Activated T-cell treated with anti-CD3 and anti-CD28 coated beads for 48 hours (primary cell): Measurements from ENCODE around the gene RIN3.

Experiments used
- DNase-seq: peaks from one replicate; pipeline ENCODE4 v3.0.0-alpha.2; 2020; ENCODE audit warnings: low read depth

RIN3 gene

GRCh38 chr14:92555465-92556111, 42.0 kb downstream of the RIN3 start:
- no peak for DNase-seq

GRCh38 chr14:92556255-92556741, 42.7 kb downstream of the RIN3 start:
- DNase-seq = no peak

DNA sequence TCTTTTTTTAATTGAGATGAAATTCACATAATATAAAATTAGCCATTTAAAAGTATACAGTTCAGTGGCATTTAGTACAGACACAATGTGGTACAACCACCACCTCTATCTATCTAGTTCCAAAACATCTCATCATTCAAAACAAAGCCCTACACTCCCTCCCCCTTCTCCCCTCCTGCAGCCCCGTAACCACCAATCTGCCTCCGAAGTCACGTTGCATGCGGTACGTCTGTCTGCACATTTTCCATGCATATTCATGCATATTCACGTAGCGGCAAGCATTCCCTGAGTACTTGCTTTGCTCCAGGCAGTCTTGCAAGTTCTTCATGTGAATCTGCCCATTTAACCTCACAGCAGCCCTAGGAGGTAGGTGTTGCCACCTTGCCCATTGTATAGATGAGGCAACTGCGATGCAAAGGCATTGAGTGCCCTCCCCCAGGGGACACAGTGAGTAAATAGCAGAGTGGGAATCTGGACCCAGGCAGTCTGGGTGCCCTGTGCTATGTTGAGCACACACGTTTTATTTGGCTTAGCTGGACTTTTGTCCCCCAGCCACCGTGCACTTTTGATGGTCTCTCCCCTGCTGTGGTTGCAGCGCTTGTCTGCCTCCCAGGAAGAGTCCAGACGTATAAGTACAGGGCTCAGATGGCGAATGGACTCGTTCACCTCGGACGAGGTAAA, 43.4 kb downstream of the RIN3 start:
- no peak for DNase-seq

- DNase-seq = no peak
Observed at GRCh38 chr14:92557544-92557912, 43.9 kb downstream of the RIN3 start.

DNA sequence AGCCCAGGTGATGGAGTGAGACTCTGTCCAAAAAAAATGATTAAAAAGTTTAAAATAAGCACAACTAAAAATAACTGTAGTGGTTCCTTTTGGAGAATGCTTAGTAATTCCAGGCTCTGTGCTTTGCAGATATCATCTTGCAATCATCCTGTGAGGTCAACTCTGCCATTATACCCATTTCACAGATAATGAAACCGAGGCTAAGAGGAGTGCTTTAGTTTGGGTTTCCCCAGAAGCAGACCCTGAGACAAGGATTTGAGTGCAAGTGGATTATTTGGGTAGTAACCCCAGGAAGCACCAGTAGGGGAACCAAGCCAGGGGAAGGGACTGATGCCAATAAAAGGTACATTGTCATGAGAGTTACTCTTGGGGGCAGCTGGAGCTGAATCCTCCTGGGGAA, 44.7 kb downstream of the RIN3 start:
- DNase-seq = no peak

DNA sequence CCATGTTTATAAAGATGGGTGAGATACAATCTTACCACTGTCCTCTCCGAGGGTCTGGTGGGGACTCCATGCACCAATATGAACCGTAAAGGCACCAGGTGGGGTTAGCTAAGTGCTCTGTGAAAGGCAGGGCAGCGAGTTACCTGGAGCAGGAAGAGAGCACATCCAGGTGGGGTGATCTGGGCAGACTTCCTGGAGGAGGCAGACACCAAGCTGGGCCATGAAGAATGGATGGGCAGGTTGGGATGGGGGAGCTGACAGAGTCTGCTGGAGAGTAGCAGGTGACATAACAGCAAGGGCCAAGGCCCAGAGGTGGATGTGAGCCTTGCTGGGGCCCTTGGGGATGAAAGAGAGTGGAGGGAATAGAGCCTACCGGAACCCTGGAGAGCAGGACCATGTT, 45.9 kb downstream of the RIN3 start:
- no peak for DNase-seq

GRCh38 chr14:92560106-92560865, 46.7 kb downstream of the RIN3 start:
- DNase-seq = no peak

GRCh38 chr14:92561906-92562479, 48.4 kb downstream of the RIN3 start:
- DNase-seq = no peak

DNA sequence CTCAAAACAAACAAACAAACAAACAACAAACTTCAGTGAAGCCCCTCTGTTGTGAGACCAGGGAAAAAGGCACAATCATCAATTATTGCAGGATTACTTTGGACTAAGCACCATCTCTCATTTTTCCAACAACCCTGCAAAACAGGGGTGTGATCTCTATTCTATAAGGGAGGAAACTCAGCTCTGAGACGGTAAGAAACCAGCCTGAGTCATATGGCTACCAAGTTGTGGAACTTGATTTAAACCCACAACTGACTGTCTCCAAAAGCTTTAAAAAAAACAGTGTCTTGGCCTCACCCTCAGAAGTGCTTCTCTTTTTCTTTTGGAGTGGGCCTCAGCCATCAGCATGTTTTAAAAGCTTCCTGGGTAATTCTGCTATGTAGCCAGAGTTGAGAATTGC, 49.8 kb downstream of the RIN3 start:
- DNase-seq = no peak

GRCh38 chr14:92563765-92564285, 50.2 kb downstream of the RIN3 start:
- no peak for DNase-seq

- no peak for DNase-seq
Observed at GRCh38 chr14:92564344-92565039, 50.9 kb downstream of the RIN3 start.

DNA sequence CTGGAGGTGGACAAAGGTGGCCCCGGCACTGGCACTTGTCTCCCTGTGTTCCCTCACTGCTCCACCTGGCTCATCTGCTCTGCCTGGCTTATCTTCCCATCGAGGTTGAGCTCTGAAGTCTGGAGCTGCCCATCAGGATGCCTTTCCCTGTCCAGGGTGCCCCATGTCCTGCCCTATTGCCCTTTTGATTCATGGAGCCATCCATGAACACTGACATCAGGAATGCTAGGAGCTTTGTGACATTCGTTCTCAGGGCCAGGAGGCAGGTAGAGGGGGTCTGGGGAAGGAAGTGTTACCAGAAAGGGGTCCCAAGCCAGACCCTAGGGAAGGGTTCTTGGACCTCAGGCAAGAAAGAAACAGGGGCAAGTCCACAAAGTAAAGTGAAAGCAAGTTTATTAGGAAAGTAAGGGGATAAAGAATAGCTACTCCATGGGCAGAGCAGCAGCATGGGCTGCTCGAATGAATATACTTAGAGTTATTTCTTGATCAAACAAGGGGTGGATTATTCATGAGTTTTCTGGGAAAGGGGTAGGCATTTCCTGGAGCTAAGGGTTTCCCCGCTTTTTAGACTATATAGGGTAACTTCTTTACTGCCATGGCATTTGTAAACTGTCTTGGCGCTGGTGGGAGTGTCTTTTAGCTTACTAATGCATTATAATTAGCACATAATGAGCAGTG, 51.6 kb downstream of the RIN3 start:
- no peak for DNase-seq

GRCh38 chr14:92565718-92566115, 52.1 kb downstream of the RIN3 start:
- DNase-seq = no peak

- no peak for DNase-seq
Observed at GRCh38 chr14:92567173-92567725, 53.7 kb downstream of the RIN3 start.

DNA sequence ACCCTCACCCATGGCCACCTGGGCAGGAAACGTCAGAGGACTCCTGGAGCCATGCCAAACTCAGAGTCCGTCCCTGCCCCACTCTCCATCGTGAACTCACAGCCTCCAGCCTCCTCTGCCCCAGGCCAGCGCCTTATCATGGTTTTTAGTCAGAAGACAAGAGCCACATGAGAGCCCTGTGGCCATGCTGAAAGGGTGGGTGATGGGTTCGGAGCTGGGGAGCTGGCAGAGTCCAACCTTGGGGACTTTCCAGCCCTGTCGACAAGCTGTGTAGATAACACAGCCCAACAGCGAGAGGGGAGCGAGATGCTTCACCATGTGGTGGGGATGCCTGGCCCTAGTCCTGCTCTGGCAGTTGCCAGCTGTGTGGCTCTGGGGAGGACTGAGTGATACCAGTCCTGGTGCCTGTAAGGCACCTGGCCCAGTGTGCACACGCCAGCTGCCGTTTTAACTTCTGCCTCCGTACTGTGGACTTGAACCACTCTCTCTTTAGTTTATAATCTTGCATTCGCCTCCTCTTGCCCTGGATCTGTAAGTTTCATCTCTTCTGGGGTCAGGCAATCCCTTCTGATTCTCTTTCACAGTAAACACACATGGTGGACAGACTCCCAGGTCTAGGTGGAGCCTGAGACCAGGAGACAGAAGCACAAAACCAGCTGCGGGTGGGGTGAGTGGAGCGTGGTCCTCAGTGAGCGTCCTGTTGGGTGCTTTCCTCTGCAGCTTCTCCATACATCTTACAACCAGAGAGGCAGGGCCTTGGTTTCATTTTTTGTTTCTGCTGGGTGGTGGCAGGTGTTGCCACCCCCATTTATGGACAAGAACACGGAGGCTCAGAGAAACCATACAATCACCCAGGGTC, 55.3 kb downstream of the RIN3 start:
- no peak for DNase-seq

- DNase-seq = no peak
Observed at GRCh38 chr14:92570674-92571262, 57.2 kb downstream of the RIN3 start.

GRCh38 chr14:92572050-92572449, 58.5 kb downstream of the RIN3 start:
- DNase-seq = no peak

- no peak for DNase-seq
Observed at GRCh38 chr14:92573761-92574498, 60.3 kb downstream of the RIN3 start.
